Measurements from ENCODE around the gene CR2.

Gene CR2

GRCh38 chr1:207495801-207496792, 42.0 kb downstream of the CR2 start, which contains the start of gene CR1:
CR1 (plus strand) TSS chr1:207496157; CDS start chr1:207496268, 111 bp downstream.
- H3K4me3 ChIP-seq (ENCODE audit: low read depth, low read length) = no peak within 1 kb of the TSS
- no peak for TF ChIP-seq CTCF (IDR thresholded peaks at IDR 0.05; ENCODE audit: low read depth, low read length)

- no peak overlapping the region for H3K4me3 ChIP-seq (ENCODE audit: low read depth, low read length)
- no peak for TF ChIP-seq CTCF (IDR thresholded peaks at IDR 0.05; ENCODE audit: low read depth, low read length)
These were observed 43.8 kb downstream of the CR2 start for GRCh38 chr1:207497941-207498340.

- TF ChIP-seq CTCF (IDR thresholded peaks at IDR 0.05; ENCODE audit: low read depth, low read length) = peak; percentile 53
- H3K4me3 ChIP-seq (ENCODE audit: low read depth, low read length) = no peak overlapping the region
These were observed 45.4 kb downstream of the CR2 start for GRCh38 chr1:207499573-207499972.

GRCh38 chr1:207500306-207500705, 46.2 kb downstream of the CR2 start:
- TF ChIP-seq CTCF (IDR thresholded peaks at IDR 0.05; ENCODE audit: low read depth, low read length) = no peak
- no peak overlapping the region for H3K4me3 ChIP-seq (ENCODE audit: low read depth, low read length)

- no peak overlapping the region for H3K4me3 ChIP-seq (ENCODE audit: low read depth, low read length)
- no peak for TF ChIP-seq CTCF (IDR thresholded peaks at IDR 0.05; ENCODE audit: low read depth, low read length)
These were observed 46.9 kb downstream of the CR2 start for GRCh38 chr1:207501071-207501470.

GRCh38 chr1:207502726-207503125, 48.6 kb downstream of the CR2 start:
- no peak for TF ChIP-seq CTCF (IDR thresholded peaks at IDR 0.05; ENCODE audit: low read depth, low read length)
- H3K4me3 ChIP-seq (ENCODE audit: low read depth, low read length) = no peak overlapping the region

- TF ChIP-seq CTCF (IDR thresholded peaks at IDR 0.05; ENCODE audit: low read depth, low read length) = no peak
- H3K4me3 ChIP-seq (ENCODE audit: low read depth, low read length) = no peak overlapping the region
These were observed 49.8 kb downstream of the CR2 start for GRCh38 chr1:207503950-207504349.

Measured in WI38 (cell line).